ENCODE data around the gene ZMAT5. TPM values are rescaled to one million over a fixed set of nuclear protein-coding genes. Genes with fewer than 3 reads are reported as not detected.
A peak's percentile ranks its signal among the peaks of the same experiment; 100 is the strongest.

Gene ZMAT5
- total RNA-seq, 5 donors from 2014 or later (not counting 1 experiment from before 2014, with no cell fraction given) = 11.2 to 23.1 (median 21.1) TPM

DNA sequence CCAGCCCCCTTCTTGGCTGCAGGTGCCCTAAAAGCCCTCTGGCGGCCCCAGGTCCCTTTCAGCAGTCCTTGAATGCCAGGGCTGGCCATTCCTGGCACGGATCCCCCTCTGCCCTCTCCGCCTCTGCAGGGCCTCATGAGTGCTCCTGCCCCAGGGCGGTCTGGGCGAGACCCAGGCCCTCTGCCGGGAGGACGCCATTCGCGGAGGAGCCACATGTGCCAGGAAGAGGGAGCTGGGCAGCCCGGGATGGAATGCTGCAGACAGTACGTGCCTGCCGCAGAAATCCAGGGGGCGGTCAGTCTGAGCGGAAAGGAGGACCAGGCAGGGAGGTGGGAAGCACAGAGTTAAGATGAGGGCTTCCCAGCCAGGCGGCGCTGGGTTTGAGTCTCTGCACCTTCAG lies 44.2 kb downstream of the ZMAT5 start:
- H3K4me3 Mint-ChIP-seq = no peak overlapping the region
- CTCF ChIA-PET = no interaction called here
- POLR2A ChIA-PET = no interaction called here

DNA sequence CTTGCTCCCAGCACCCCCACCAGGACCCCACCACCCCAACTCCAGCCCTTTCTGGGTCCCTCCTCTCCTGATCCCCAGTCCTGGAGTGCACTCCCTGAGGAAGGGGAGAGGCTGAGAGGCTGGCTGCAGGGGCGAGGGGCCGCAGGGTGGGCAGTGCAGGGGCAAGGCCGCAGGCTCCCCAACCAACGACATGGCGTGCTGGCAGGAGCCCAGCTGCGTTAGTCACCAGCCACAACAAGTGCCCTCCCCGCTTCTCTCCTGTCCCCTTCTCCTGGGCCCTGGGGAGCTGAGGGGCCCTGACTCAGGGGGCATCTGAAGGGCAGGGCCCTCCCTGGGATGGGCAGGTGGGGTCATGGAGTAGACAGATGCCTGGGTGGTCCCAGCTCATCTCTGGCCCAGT lies 44.7 kb downstream of the ZMAT5 start:
- H3K9me3 Mint-ChIP-seq = no peaks in the 10 kb centered on the region
- Histone ChIP-seq H3K27ac (ENCODE audit: low read length) (no peak overlapping the region), H3K36me3 (ENCODE audit: control insufficient read depth in 2 of 2, extremely low read depth in 1 of 2, insufficient read depth in 1 of 2, low read length in 1 of 2) (no peaks in the 10 kb centered on the region), H3K27me3 (replicated peaks in 1 of 2; ENCODE audit: control insufficient read depth in 2 of 2, extremely low read depth in 1 of 2, insufficient read depth in 2 of 2, low read length in 1 of 2) (peaks cover 3 to 67% of the 10 kb centered on the region in 2 experiments), H3K9me3 (no peaks in the 10 kb centered on the region), H3K4me3 (ENCODE audit: control insufficient read depth in 1 of 2, extremely low read depth in 1 of 2, low read length in 1 of 2) (no peak overlapping the region), H3K4me1 (ENCODE audit: control insufficient read depth in 1 of 2, extremely low read depth in 1 of 2, insufficient read depth in 2 of 2, low read length in 2 of 2) (peaks cover 0 to 5% of the 10 kb centered on the region in 2 experiments)
- no peaks in the 10 kb centered on the region for H3K36me3 Mint-ChIP-seq
- DNase-seq (no peak), ATAC-seq (replicated peaks in 1 of 4) (no peak)
- ChIA-PET CTCF (no interaction called here), POLR2A (no interaction called here)
- H3K27me3 Mint-ChIP-seq = peaks cover 25 to 37% of the 10 kb centered on the region in 2 donors
- peaks cover 0 to 12% (median 6%) of the 10 kb centered on the region in 3 donors for H3K4me1 Mint-ChIP-seq
- H3K4me3 Mint-ChIP-seq = peak overlapping the region in 1 of 3 donors; percentile 3
- H3K27ac Mint-ChIP-seq = no peak overlapping the region
- WGBS (ENCODE audit: insufficient coverage) = 83% methylated on average over 5 of the region's 7 CpGs

More for the DNA sequence above, 44.2 kb downstream of the ZMAT5 start:
- Histone ChIP-seq H3K27ac (ENCODE audit: low read length) (no peak overlapping the region), H3K4me3 (ENCODE audit: control insufficient read depth in 1 of 2, extremely low read depth in 1 of 2, low read length in 1 of 2) (no peak overlapping the region), H3K4me1 (ENCODE audit: control insufficient read depth in 1 of 2, extremely low read depth in 1 of 2, insufficient read depth in 2 of 2, low read length in 2 of 2) (peaks cover 0 to 5% of the 10 kb centered on the region in 2 experiments), H3K9me3 (no peaks in the 10 kb centered on the region), H3K36me3 (ENCODE audit: control insufficient read depth in 2 of 2, extremely low read depth in 1 of 2, insufficient read depth in 1 of 2, low read length in 1 of 2) (no peaks in the 10 kb centered on the region), H3K27me3 (replicated peaks in 1 of 2; ENCODE audit: control insufficient read depth in 2 of 2, extremely low read depth in 1 of 2, insufficient read depth in 2 of 2, low read length in 1 of 2) (peaks cover 3 to 63% of the 10 kb centered on the region in 2 experiments)
- Mint-ChIP-seq H3K27ac (no peak overlapping the region), H3K4me1 (peaks cover 0 to 12% (median 6%) of the 10 kb centered on the region in 3 donors), H3K9me3 (no peaks in the 10 kb centered on the region), H3K27me3 (peaks cover 21 to 33% of the 10 kb centered on the region in 2 donors), H3K36me3 (no peaks in the 10 kb centered on the region)
- 92% methylated on average over 14 of the region's 16 CpGs for WGBS (ENCODE audit: insufficient coverage)
- ATAC-seq (replicated peaks in 1 of 4) (no peak), DNase-seq (no peak)

- no peak overlapping the region for H3K4me3 ChIP-seq (ENCODE audit: control insufficient read depth in 1 of 2, extremely low read depth in 1 of 2, low read length in 1 of 2)
- peaks cover 0 to 5% of the 10 kb centered on the region in 2 experiments for H3K4me1 ChIP-seq (ENCODE audit: control insufficient read depth in 1 of 2, extremely low read depth in 1 of 2, insufficient read depth in 2 of 2, low read length in 2 of 2)
- Mint-ChIP-seq H3K4me1 (peaks cover 0 to 9% (median 4%) of the 10 kb centered on the region in 3 donors), H3K36me3 (no peaks in the 10 kb centered on the region), H3K27ac (no peak overlapping the region), H3K27me3 (peaks cover 36 to 50% of the 10 kb centered on the region in 2 donors), H3K4me3 (peak overlapping the region in 1 of 3 donors; percentile 3), H3K9me3 (no peaks in the 10 kb centered on the region)
- ChIA-PET POLR2A (no interaction called here), CTCF (no interaction called here)
- no peak overlapping the region for H3K27ac ChIP-seq (ENCODE audit: low read length)
- H3K27me3 ChIP-seq (replicated peaks in 1 of 2; ENCODE audit: control insufficient read depth in 2 of 2, extremely low read depth in 1 of 2, insufficient read depth in 2 of 2, low read length in 1 of 2) = peaks cover 3 to 70% of the 10 kb centered on the region in 2 experiments
- no peaks in the 10 kb centered on the region for H3K36me3 ChIP-seq (ENCODE audit: control insufficient read depth in 2 of 2, extremely low read depth in 1 of 2, insufficient read depth in 1 of 2, low read length in 1 of 2)
- no peaks in the 10 kb centered on the region for H3K9me3 ChIP-seq
- 6% methylated on average over 45 of the region's 53 CpGs for WGBS (ENCODE audit: insufficient coverage)
- DNase-seq (no peak), ATAC-seq (replicated peaks in 1 of 4) (no peak)
Measured at GRCh38 chr22:29720811-29721323, 45.9 kb downstream of the ZMAT5 start.

DNA sequence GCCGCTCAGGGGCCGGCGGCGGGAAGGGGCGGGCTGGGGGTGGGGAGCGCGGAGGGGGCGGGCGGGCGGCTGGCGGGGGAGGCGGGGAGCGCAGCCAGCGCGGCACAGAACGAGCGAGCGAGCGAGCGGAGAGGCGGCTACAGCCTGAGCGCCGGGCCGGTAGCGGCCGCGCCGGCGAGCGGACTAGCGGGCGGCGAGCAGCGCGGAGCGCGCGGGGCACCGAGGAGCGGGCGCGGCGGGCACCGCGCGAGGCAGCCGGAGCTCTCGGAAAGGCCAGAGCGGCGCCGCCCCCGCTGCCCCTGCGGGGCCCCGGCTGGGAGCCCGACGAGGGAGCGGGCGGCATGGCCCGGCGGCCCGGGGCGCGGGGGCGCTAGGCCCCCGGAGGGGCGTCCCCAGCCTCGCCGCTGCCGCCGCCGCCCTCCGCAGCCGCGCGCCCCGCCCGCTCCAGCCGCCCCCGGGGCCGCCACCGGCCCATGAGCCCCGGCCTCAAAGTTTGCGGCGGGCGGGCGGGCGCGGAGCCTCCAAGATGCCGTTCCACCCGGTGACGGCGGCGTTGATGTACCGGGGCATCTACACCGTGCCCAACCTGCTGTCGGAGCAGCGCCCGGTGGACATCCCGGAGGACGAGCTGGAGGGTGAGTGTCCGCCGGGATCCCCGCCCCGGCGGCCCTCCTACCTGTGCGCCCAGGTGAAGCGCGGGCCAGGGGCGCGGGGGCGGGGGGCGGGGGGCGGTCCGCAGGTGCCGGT lies 46.7 kb downstream of the ZMAT5 start, which contains the start of gene CABP7:
TSS of gene CABP7 (plus strand) at position 105 of the 747 bp plus-strand sequence. CDS start at position 527, 422 bp downstream.
- Mint-ChIP-seq H3K9me3 (no peaks in the 10 kb centered on the region), H3K36me3 (no peaks in the 10 kb centered on the region), H3K27ac (no peak within 1 kb of the TSS), H3K4me3 (peak within 1 kb of the TSS; percentile 13 to 60 (median 17)), H3K27me3 (peaks cover 36 to 51% of the 10 kb centered on the region in 2 donors), H3K4me1 (peaks cover 0 to 9% (median 4%) of the 10 kb centered on the region in 3 donors)
- ChIA-PET CTCF (no interaction called here), POLR2A (no interaction called here)
- WGBS (ENCODE audit: insufficient coverage) = 2% methylated on average over 97 of the region's 115 CpGs
- DNase-seq = no peak
- Histone ChIP-seq H3K36me3 (ENCODE audit: control insufficient read depth in 2 of 2, extremely low read depth in 1 of 2, insufficient read depth in 1 of 2, low read length in 1 of 2) (no peaks in the 10 kb centered on the region), H3K27me3 (replicated peaks in 1 of 2; ENCODE audit: control insufficient read depth in 2 of 2, extremely low read depth in 1 of 2, insufficient read depth in 2 of 2, low read length in 1 of 2) (peaks cover 3 to 75% of the 10 kb centered on the region in 2 experiments), H3K9me3 (no peaks in the 10 kb centered on the region), H3K4me3 (ENCODE audit: control insufficient read depth in 1 of 2, extremely low read depth in 1 of 2, low read length in 1 of 2) (no peak within 1 kb of the TSS), H3K27ac (ENCODE audit: low read length) (no peak within 1 kb of the TSS), H3K4me1 (ENCODE audit: control insufficient read depth in 1 of 2, extremely low read depth in 1 of 2, insufficient read depth in 2 of 2, low read length in 2 of 2) (peaks cover 0 to 5% of the 10 kb centered on the region in 2 experiments)
- peak in 3 of 4 experiments; percentile 15 to 32 (median 26) for ATAC-seq (replicated peaks in 1 of 4)

DNA sequence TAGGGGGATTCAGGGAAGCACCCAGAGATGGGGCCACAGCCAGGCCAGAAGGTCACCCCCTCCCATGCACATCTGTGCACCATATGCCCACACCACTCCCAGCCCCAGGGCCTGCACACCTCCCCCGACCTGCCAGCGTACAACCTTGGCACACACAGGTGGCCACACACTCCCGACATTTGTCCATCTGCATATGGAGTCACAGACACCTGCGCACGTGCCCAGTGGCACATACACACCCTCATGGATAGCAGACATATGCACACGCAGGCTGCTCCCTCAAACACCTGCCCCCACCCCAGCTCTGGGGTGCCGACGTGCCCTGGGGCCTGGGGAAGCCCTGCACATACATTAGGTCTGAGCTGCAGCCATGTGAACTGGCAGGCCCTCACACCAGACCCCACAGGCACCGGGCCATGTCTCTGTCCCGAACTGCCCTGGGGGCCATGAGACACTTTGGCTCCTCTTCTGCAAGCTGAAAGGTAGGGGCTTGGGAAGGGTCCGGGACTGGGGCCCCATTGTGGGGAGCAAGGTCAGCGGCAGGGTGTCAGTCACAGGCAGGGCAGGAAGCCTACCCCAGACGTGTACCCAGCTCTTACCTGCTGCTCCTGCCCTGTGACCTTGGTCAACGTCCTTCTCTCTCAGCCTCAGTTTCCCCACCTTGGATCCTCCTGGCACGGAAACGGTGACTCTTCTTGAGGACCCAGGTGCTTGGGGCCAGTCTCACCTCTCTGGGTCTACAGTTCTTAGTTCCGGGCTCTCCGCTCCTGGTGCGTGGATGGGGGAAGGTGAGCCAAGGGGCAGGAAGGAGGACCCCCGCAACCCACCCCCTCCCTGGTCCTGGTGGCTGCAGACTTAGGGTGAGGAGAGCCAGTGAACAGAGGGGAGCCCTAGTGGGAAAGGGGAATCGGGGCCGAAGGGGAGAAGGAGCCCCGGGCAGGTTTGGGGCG lies 47.6 kb downstream of the ZMAT5 start:
- Histone ChIP-seq H3K27me3 (replicated peaks in 1 of 2; ENCODE audit: control insufficient read depth in 2 of 2, extremely low read depth in 1 of 2, insufficient read depth in 2 of 2, low read length in 1 of 2) (peaks cover 3 to 78% of the 10 kb centered on the region in 2 experiments), H3K9me3 (no peaks in the 10 kb centered on the region), H3K36me3 (ENCODE audit: control insufficient read depth in 2 of 2, extremely low read depth in 1 of 2, insufficient read depth in 1 of 2, low read length in 1 of 2) (no peaks in the 10 kb centered on the region), H3K27ac (ENCODE audit: low read length) (no peak overlapping the region), H3K4me3 (ENCODE audit: control insufficient read depth in 1 of 2, extremely low read depth in 1 of 2, low read length in 1 of 2) (no peak overlapping the region), H3K4me1 (ENCODE audit: control insufficient read depth in 1 of 2, extremely low read depth in 1 of 2, insufficient read depth in 2 of 2, low read length in 2 of 2) (peaks cover 0 to 5% of the 10 kb centered on the region in 2 experiments)
- ChIA-PET CTCF (no interaction called here), POLR2A (no interaction called here)
- H3K4me3 Mint-ChIP-seq = peak overlapping the region; percentile 13 to 60 (median 17)
- no peak for ATAC-seq (replicated peaks in 1 of 4)
- no peak overlapping the region for H3K27ac Mint-ChIP-seq
- H3K9me3 Mint-ChIP-seq = no peaks in the 10 kb centered on the region
- peaks cover 38 to 56% of the 10 kb centered on the region in 2 donors for H3K27me3 Mint-ChIP-seq
- peaks cover 0 to 9% (median 4%) of the 10 kb centered on the region in 3 donors for H3K4me1 Mint-ChIP-seq
- no peak for DNase-seq
- no peaks in the 10 kb centered on the region for H3K36me3 Mint-ChIP-seq
- 71% methylated on average over 12 of the region's 24 CpGs for WGBS (ENCODE audit: insufficient coverage)

DNA sequence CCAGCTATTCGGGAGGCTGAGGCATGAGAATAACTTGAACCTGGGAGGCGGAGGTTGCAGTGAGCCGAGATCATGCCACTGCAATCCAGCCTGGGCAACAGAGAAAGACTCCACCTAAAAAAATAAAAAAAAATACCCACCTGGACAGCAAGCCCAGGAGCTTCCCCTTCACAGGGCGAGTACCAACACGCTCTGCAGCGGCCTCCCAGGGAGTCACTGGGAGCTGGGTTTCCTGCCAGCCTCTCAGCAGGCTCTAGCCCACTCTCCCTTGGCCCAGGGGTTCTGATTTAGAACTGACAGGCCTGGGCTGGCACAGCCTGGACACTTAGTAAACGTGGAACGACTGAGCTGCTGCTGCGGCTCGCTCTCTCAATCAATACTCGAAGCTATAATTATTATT lies 49.0 kb downstream of the ZMAT5 start:
- Mint-ChIP-seq H3K36me3 (no peaks in the 10 kb centered on the region), H3K27me3 (peaks cover 38 to 58% of the 10 kb centered on the region in 2 donors), H3K9me3 (no peaks in the 10 kb centered on the region), H3K4me1 (peaks cover 0 to 9% (median 4%) of the 10 kb centered on the region in 3 donors), H3K27ac (no peak overlapping the region), H3K4me3 (no peak overlapping the region)
- CTCF ChIA-PET = no interaction called here
- H3K4me3 ChIP-seq (ENCODE audit: control insufficient read depth in 1 of 2, extremely low read depth in 1 of 2, low read length in 1 of 2) = no peak overlapping the region
- H3K27me3 ChIP-seq (replicated peaks in 1 of 2; ENCODE audit: control insufficient read depth in 2 of 2, extremely low read depth in 1 of 2, insufficient read depth in 2 of 2, low read length in 1 of 2) = peaks cover 3 to 86% of the 10 kb centered on the region in 2 experiments
- POLR2A ChIA-PET = no interaction called here
- ATAC-seq (replicated peaks in 1 of 4) (no peak), DNase-seq (no peak)
- WGBS (ENCODE audit: insufficient coverage) = 77% methylated on average over 5 of the region's 11 CpGs
- H3K9me3 ChIP-seq = no peaks in the 10 kb centered on the region
- H3K4me1 ChIP-seq (ENCODE audit: control insufficient read depth in 1 of 2, extremely low read depth in 1 of 2, insufficient read depth in 2 of 2, low read length in 2 of 2) = peaks cover 0 to 5% of the 10 kb centered on the region in 2 experiments
- no peaks in the 10 kb centered on the region for H3K36me3 ChIP-seq (ENCODE audit: control insufficient read depth in 2 of 2, extremely low read depth in 1 of 2, insufficient read depth in 1 of 2, low read length in 1 of 2)
- no peak overlapping the region for H3K27ac ChIP-seq (ENCODE audit: low read length)

All from T-cell (primary cell).